Suprapubic skin (tissue), 4 donors: ENCODE data around the gene LMTK2. TPM values are rescaled to one million over a fixed set of nuclear protein-coding genes. Genes with fewer than 3 reads are reported as not detected.

Experiments
- DNase-seq, 2 donors: peaks; one replicate each; pipeline ENCODE4 v3.0.0-alpha.2; 2019; ENCODE audit warnings: low spot score in 2 of 2
- H3K27ac ChIP-seq: fragments of 200-600 bp; sonication (generic); one replicate; pipeline ENCODE4 v1.5.1; 2019
- H3K27me3 ChIP-seq: fragments of 200-600 bp; sonication (generic); one replicate; pipeline ENCODE4 v1.5.1; 2019
- H3K36me3 ChIP-seq: fragments of 200-600 bp; sonication (generic); one replicate; pipeline ENCODE4 v1.5.1; 2019
- H3K4me1 ChIP-seq: fragments of 200-600 bp; sonication (generic); one replicate; pipeline ENCODE4 v1.5.1; 2019
- H3K4me3 ChIP-seq: fragments of 200-600 bp; sonication (generic); one replicate; pipeline ENCODE4 v1.5.1; 2019; ENCODE audit warnings: mild to moderate bottlenecking
- H3K9me3 ChIP-seq: fragments of 200-600 bp; sonication (generic); one replicate; pipeline ENCODE4 v1.5.1; 2019
- CTCF ChIP-seq, 2 donors: fragments of 200-600 bp in 1 of 2; fragments of 450-650 bp in 1 of 2; sonication (generic) in 1 of 2; IDR thresholded peaks; one replicate each; pipeline ENCODE4 v1.5.1; 2016 to 2019; ENCODE audit warnings: antibody characterized with exemption in 2 of 2, mild to moderate bottlenecking in 1 of 2, moderate library complexity in 1 of 2
- EP300 ChIP-seq: sonication (generic); formaldehyde crosslinking; IDR thresholded peaks from one replicate; pipeline ENCODE4 v1.6.1; 2017; ENCODE audit warnings: antibody characterized with exemption
- POLR2A ChIP-seq, 2 donors: fragments of 450-650 bp; IDR thresholded peaks; one replicate each; pipeline ENCODE4 v1.6.1; 2017; ENCODE audit warnings: antibody characterized with exemption in 2 of 2, mild to moderate bottlenecking in 2 of 2, moderate library complexity in 2 of 2
- POLR2AphosphoS5 ChIP-seq, 3 donors: sonication (generic); formaldehyde crosslinking; IDR thresholded peaks; one replicate each; pipeline ENCODE4 v1.6.1; 2017; ENCODE audit warnings: antibody characterized with exemption in 3 of 3
- WGBS: methylation state at CpG from one replicate; pipeline ENCODE4 v1.1.5; 2018; 5-methylcytosine and 5-hydroxymethylcytosine counted together
- total RNA-seq, 4 donors: library from RNA; depleted of rRNA; stranded (reverse); fragments of >200 nt; gene quantifications; one replicate each; pipeline ENCODE4 v1.1.0, GENCODE V29; 2016

Gene LMTK2
- total RNA-seq, 4 donors from 2014 or later = 34.0 to 45.1 (median 39.8) TPM

GRCh38 chr7:98133181-98133580 lies 26.5 kb downstream of the LMTK2 start:
- H3K36me3 ChIP-seq = peaks cover 10% of the 10 kb centered on the region
- WGBS = 72% methylated on average over 4 of the region's 4 CpGs
- TF ChIP-seq CTCF (IDR thresholded peaks at IDR 0.05) (no peak), EP300 (no peak), POLR2A (IDR thresholded peaks at IDR 0.05) (no peak), POLR2AphosphoS5 (IDR thresholded peaks at IDR 0.05) (no peak)
- H3K4me3 ChIP-seq = no peak overlapping the region
- H3K27ac ChIP-seq = no peak overlapping the region
- peaks cover 40% of the 10 kb centered on the region for H3K4me1 ChIP-seq
- no peak for DNase-seq
- no peaks in the 10 kb centered on the region for H3K27me3 ChIP-seq
- no peaks in the 10 kb centered on the region for H3K9me3 ChIP-seq

GRCh38 chr7:98133621-98134303 lies 27.1 kb downstream of the LMTK2 start:
- Histone ChIP-seq H3K4me1 (peaks cover 40% of the 10 kb centered on the region), H3K27ac (no peak overlapping the region)
- no peak for DNase-seq

GRCh38 chr7:98134420-98135228 lies 28.0 kb downstream of the LMTK2 start:
- Histone ChIP-seq H3K9me3 (no peaks in the 10 kb centered on the region), H3K4me3 (no peak overlapping the region), H3K4me1 (peaks cover 40% of the 10 kb centered on the region), H3K36me3 (peaks cover 20% of the 10 kb centered on the region), H3K27me3 (no peaks in the 10 kb centered on the region), H3K27ac (no peak overlapping the region)
- no peak for TF ChIP-seq POLR2A (IDR thresholded peaks at IDR 0.05)
- TF ChIP-seq CTCF (IDR thresholded peaks at IDR 0.05) = no peak
- no peak for TF ChIP-seq EP300
- TF ChIP-seq POLR2AphosphoS5 (IDR thresholded peaks at IDR 0.05) = no peak
- 85% methylated on average over 9 of the region's 9 CpGs for WGBS
- DNase-seq = no peak

More at GRCh38 chr7:98133621-98134303, 27.1 kb downstream of the LMTK2 start:
- 57% methylated on average over 4 of the region's 4 CpGs for WGBS
- no peak overlapping the region for H3K4me3 ChIP-seq
- H3K27me3 ChIP-seq = no peaks in the 10 kb centered on the region
- H3K36me3 ChIP-seq = peaks cover 15% of the 10 kb centered on the region
- TF ChIP-seq EP300 = no peak
- no peak for TF ChIP-seq POLR2AphosphoS5 (IDR thresholded peaks at IDR 0.05)
- TF ChIP-seq CTCF (IDR thresholded peaks at IDR 0.05) = no peak
- no peak for TF ChIP-seq POLR2A (IDR thresholded peaks at IDR 0.05)
- no peaks in the 10 kb centered on the region for H3K9me3 ChIP-seq

- H3K27me3 ChIP-seq = no peaks in the 10 kb centered on the region
- H3K4me3 ChIP-seq = no peak overlapping the region
- no peak overlapping the region for H3K27ac ChIP-seq
- H3K36me3 ChIP-seq = peaks cover 20% of the 10 kb centered on the region
- H3K4me1 ChIP-seq = peaks cover 40% of the 10 kb centered on the region
- no peak for DNase-seq
- TF ChIP-seq EP300 (no peak), POLR2AphosphoS5 (IDR thresholded peaks at IDR 0.05) (no peak)
- H3K9me3 ChIP-seq = no peaks in the 10 kb centered on the region
- 62% methylated on average over 5 of the region's 5 CpGs for WGBS
Measured at GRCh38 chr7:98135984-98136383, 29.3 kb downstream of the LMTK2 start.

- Histone ChIP-seq H3K36me3 (peaks cover 20% of the 10 kb centered on the region), H3K27ac (no peak overlapping the region)
Measured at GRCh38 chr7:98136423-98136822, 29.8 kb downstream of the LMTK2 start.

More at GRCh38 chr7:98136423-98136822, 29.8 kb downstream of the LMTK2 start:
- TF ChIP-seq POLR2AphosphoS5 (IDR thresholded peaks at IDR 0.05) (no peak), CTCF (IDR thresholded peaks at IDR 0.05) (no peak), EP300 (no peak), POLR2A (IDR thresholded peaks at IDR 0.05) (no peak)
- Histone ChIP-seq H3K27me3 (no peaks in the 10 kb centered on the region), H3K4me3 (no peak overlapping the region), H3K9me3 (no peaks in the 10 kb centered on the region), H3K4me1 (peaks cover 36% of the 10 kb centered on the region)
- 97% methylated on average over 5 of the region's 5 CpGs for WGBS
- DNase-seq = no peak
